Left lobe of liver (tissue), 2 donors: Measurements from ENCODE around the gene SMYD1. TPM values are rescaled to one million over a fixed set of nuclear protein-coding genes. Genes with fewer than 3 reads are reported as not detected.
"Not testable (repeated sequence)": the region's sequence is repeated elsewhere in the genome, so short reads cannot be mapped to it uniquely, and the experiment has no call there.

Experiments
- ATAC-seq: fragments of 200-7000 bp; cut with Tn5 transposase; one replicate; pipeline ENCODE4 v1.9.1; 2020; ENCODE audit warnings: mild to moderate bottlenecking, moderate library complexity
- DNase-seq: peaks from one replicate; pipeline ENCODE4 v3.0.0-alpha.2; 2020; ENCODE audit warnings: low spot score
- total RNA-seq: library from RNA; stranded (reverse); gene quantifications from one replicate; pipeline ENCODE4 v1.2.1, GENCODE V29; 2021
- donor health status: DM: no; HTN: no; CAD: no; lungs with moderate emphysema.
- donor health status: DM: no; HTN: yes; CAD: no.

SMYD1 gene
- not detected for total RNA-seq

DNA sequence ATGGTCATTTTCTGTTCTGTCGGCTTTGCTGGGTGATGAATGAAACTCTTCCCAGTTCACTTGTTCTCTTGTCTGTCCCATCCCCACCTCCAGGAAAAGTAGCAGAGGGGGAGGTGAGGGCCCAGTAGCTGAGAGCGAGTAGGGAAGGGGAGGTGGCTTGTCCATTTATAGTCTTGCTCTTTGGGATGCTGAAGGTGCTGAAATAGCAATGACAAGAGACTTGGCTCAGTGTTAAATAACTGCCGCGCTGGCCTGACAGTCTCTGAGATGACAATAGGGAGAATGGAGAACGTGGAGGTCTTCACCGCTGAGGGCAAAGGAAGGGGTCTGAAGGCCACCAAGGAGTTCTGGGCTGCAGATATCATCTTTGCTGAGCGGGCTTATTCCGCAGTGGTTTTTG, at the start of gene SMYD1:
SMYD1 (plus strand) TSS at position 228 of the 400 bp plus-strand sequence; CDS start at position 268, 40 bp downstream.
- DNase-seq = no peak
- ATAC-seq = no peak

- not testable (repeated sequence) for DNase-seq, ATAC-seq
These were observed 49.4 kb upstream of the SMYD1 start for GRCh38 chr2:88018077-88018805.

DNA sequence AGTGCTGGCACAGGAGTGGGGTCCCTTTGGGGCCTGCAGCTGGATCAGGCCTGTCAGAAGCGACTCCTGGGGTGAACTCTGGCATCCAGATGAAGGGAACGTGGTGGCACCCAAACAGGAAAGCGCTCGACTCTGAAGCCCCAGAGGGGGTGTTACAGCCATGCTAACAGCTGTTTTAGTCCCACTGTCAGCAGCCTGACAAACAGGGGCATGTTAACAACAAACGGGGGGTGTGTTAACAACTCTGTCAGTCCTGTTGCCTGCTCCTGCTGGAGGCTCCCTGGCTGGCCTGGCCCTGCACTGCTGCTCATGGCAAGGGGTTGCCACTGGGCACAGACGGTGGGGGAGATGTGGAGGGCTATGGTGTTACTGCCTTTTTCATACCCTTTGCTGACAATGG, 48.7 kb upstream of the SMYD1 start:
- DNase-seq = no peak

GRCh38 chr2:88019985-88020384, 47.6 kb upstream of the SMYD1 start:
- DNase-seq (no peak), ATAC-seq (no peak)

More for the DNA sequence above, 48.7 kb upstream of the SMYD1 start:
- no peak for ATAC-seq

- peak; percentile 61 for ATAC-seq
These were observed 45.0 kb upstream of the SMYD1 start for GRCh38 chr2:88022669-88022921.

GRCh38 chr2:88024509-88024908, 43.1 kb upstream of the SMYD1 start:
- DNase-seq = no peak

More at GRCh38 chr2:88022669-88022921, 45.0 kb upstream of the SMYD1 start:
- DNase-seq = no peak

DNA sequence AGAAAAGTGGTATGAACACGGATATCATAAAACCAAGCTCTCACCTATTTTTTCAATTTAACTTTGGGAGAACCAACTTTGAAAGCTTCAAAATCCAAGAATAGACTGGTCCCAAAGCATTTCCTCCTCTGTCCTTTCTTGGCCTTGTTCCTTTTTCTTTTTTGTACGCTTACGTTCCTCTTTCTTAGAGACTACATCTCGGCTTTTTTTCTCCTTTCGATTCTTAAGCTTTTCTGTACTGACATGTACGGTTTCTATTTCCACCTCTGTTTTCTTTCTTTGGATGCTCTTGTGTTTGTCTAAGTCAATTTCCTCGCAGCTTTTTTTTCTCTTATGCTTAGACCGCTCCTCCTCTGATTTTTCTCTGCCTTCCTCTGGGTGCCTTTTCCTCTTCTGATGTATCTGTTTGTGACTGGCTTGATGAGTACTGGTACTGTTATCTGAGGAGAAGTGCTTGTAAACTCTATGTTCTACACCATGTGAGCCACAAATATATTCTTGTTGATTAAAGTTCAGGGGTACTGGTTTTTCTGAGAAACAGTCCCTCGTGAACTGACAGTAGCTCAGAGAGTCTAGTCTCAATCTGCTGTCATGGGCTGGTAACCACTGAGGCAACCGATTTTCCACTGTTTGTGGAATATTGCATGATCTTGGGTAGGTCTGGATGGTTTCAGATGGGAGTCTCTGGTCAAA, 39.8 kb upstream of the SMYD1 start:
- DNase-seq (no peak), ATAC-seq (no peak)

More at GRCh38 chr2:88024509-88024908, 43.1 kb upstream of the SMYD1 start:
- no peak for ATAC-seq

GRCh38 chr2:88028931-88029330, 38.7 kb upstream of the SMYD1 start:
- ATAC-seq = no peak
- no peak for DNase-seq

DNA sequence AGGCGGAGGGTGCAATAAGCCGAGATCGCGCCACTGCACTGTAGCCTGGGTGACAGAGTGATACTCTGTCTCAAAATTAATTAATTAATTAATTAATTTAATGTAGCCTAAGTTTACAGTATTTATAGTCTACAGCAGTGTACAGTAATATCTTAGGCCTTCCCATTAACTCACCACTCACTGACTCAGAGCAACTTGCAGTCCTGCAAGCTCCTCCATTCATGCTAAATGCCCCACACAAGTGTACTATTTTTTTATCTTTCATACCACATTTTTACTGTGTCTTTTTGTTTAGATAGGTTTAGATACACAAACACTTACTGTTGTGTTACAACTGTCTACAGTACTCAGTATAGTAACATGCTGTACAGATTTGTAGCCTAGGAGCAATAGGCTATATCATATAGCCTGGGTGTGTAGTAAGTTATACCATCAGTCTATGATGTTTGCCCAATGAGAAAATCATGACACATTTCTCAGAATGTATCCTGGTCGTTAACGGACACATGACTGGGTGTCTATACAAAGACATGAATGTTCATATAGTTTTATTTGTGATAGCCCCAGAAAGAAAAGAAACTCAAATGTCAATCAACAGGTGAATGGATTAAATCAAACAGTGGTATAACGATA, 35.4 kb upstream of the SMYD1 start:
- DNase-seq (no peak), ATAC-seq (no peak)

GRCh38 chr2:88036182-88036581, 31.4 kb upstream of the SMYD1 start:
- ATAC-seq = no peak
- no peak for DNase-seq

GRCh38 chr2:88036606-88037005, 31.0 kb upstream of the SMYD1 start:
- ATAC-seq = no peak
- DNase-seq = no peak

- DNase-seq (no peak), ATAC-seq (no peak)
These were observed 29.1 kb upstream of the SMYD1 start for GRCh38 chr2:88038263-88039105.

DNA sequence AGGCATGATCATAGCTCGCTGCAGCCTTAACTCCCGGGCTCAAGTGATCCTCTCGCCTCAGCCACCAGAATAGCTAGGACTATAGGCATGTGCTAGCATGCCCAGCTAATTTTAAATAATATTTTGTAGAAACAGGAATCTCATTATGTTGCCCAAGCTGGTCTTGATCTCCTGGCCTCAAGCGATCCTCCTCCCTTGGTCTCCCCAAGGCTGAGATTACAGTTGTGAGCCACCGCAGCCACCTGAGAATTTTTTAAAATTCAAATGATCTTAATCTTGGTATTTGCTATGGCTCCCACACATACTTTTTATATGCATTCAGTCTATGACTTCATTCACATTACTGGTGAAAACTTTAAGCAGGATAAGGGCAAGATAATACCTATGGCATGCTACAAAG, 25.1 kb upstream of the SMYD1 start:
- ATAC-seq (no peak), DNase-seq (no peak)

DNA sequence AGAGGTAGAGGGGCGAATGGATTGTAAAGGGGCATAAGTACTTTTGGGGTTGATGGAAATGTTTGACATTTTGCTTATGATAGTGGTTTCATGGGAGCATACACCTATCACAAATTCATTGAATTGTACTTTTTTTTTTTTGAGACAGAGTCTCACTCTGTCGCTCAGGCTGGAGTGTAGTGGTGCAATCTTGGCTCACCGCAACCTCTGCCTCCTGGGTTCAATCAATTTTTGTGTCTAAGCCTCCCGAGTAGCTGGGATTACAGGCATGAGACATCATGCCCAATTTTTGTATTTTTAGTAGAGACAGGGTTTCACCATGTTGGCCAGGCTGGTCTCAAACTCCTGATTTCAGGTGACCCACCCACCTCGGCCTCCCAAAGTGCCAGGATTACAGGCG, 22.1 kb upstream of the SMYD1 start:
- not testable (repeated sequence) for DNase-seq
- ATAC-seq = peak; percentile 72

DNA sequence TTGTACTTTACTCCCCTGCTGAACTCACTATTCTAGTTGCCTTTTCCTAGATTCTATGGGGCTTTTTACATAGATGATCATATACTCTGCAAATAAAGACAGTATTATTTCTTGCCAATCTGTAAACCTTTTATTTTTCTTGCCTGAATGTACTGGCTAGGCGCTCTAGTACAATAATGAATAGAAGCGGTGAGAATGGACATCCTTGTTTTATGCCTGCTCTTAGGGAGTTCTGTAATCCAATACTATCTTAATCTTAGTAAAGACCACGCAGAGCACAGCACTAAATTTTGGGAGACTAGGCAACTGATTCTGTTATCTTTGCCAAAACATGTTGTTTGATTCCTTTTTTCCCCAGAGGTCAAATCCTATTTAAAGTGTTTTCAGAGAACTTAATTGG, 19.1 kb upstream of the SMYD1 start:
- DNase-seq (no peak), ATAC-seq (no peak)

DNA sequence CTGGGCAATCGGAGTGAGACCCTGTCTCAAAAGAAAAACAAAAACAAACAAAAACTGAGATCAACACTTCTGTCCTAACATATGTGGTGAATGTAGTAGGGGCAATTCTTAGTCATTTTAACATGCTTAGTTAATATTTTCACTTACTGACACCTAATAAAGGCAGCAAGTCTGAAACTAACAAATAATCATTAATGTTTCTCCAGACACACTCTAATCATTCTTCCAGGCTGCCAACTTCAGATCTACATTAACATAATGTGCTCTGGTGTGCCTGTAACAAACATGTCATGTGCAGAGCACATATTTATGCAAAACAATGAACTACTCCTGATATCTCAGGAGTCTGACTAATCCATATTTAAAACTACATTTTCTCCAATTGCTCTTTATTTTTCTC, 18.0 kb upstream of the SMYD1 start:
- no peak for ATAC-seq

DNA sequence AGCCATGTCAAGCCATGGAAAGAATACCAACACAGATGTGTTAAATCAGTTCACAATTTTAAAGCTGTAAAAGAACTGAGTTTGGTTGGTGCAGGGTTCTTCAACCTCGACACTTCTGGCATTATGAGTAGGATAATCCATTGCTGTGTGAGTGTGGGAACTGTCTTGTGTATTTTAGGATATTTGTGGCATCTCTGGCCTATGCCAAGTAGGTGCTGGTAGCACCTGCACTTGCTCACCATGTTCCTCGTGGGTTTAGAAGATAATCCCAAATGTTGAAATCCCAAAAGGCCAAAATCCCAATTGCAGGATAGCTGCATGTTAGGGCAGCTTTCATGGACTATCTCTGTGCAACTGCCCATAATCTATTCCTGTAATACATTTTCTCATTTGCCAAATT, 15.8 kb upstream of the SMYD1 start:
- no peak for DNase-seq
- ATAC-seq = no peak

More for the DNA sequence above, 18.0 kb upstream of the SMYD1 start:
- DNase-seq = no peak

DNA sequence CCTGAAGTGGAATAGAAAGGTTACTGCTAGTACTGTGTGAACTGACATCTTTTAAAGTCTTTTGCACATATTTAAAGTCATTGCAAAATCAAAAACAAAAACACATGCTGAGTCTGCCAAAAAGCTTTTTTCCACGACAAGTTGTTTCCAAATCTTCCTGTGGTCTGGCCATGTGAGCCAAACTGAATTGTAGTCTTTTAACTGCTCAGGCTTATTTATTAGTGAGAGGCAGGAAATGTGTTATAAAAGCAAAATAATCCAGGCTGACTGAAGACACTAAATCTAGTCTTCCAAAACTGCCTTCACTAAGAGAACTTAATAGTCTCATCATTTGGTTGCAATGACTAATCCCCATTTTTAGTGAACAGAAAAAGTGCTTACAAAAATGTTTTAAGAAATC, 14.3 kb upstream of the SMYD1 start:
- ATAC-seq (no peak), DNase-seq (no peak)

DNA sequence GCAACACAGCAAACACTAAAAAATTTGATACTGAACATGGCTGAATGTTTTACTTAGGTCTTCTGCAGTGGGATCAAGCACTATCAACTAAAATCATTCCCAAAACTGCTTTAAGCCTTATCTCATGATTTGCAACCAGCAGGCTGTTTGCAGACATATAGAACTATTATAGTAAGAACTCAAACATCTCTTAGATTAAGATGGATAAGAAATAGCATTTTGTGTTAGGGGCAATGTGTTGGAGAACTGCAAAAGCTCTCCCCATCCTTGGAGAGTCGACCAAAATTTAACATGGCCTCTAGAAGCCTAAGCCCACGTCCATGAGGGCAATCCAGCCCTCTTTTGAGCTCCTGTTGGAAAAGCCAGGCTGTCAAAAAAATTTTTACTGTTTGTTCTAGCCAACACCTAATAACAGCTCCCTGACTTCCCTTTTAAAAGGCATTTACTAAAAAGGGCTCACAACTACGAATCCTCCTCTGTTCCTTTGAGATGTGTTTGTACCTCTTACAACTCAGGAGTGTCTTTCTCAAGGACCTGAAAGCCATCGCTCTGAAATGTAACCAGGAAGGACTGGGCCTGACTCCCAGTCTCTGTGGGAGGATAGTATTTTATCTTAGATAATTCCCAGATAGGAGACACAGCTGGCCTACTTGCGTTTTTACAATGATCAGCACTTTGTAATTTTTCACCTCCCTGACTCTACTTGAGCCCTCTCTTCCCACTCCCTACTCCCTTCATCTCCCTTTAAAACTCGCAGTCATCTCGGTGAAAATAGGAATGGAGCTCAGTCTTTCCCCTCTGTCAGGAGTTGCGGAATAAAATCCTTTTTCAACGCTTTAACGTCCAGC, 13.5 kb upstream of the SMYD1 start:
- peak; percentile 2 for ATAC-seq
- no peak for DNase-seq

GRCh38 chr2:88054782-88055370, 12.7 kb upstream of the SMYD1 start:
- DNase-seq = no peak
- ATAC-seq = peak; percentile 10
